Measurements from ENCODE around the gene UNG. TPM values are rescaled to one million over a fixed set of nuclear protein-coding genes. Genes with fewer than 3 reads are reported as not detected.

Gene UNG
- total RNA-seq, 1 experiment from 2014 or later: 188 TPM

- Mint-ChIP-seq H3K4me3 (no peak overlapping the region), H3K36me3 (ENCODE audit: insufficient read depth in 1 of 3, low read depth in 3 of 3) (0 out of 7 replicates have a peak, but pooled peaks cover 0 to 1% (median 0%) of the 10 kb centered on the region in 3 experiments), H3K4me1 (0 out of 4 replicates have a peak, but pooled peaks cover 0 to 3% of the 10 kb centered on the region in 2 experiments), H3K27ac (no peak overlapping the region), H3K9me3 (peaks cover 7 to 14% of the 10 kb centered on the region in 2 experiments), H3K27me3 (ENCODE audit: low read depth) (no peaks in the 10 kb centered on the region; the same call in 1 of the 2 replicates)
- no peak overlapping the region for H2BK12ac ChIP-seq (ENCODE audit: insufficient read length, low read depth, low read length)
- H4K20me1 ChIP-seq (ENCODE audit: control insufficient read depth, insufficient read depth, insufficient read length): no peaks in the 10 kb centered on the region
- H3K27ac ChIP-seq (ENCODE audit: insufficient read length, low read depth, low read length): no peak overlapping the region
- H3T11ph ChIP-seq (ENCODE audit: low read length): no peak overlapping the region
- no peak overlapping the region for H2BK20ac ChIP-seq (ENCODE audit: low read depth, low read length, poor library complexity, severe bottlenecking)
- no peak overlapping the region for H3K56ac ChIP-seq (ENCODE audit: insufficient read length, low read depth, low read length)
- no peak overlapping the region for H2AFZ ChIP-seq (ENCODE audit: low read length)
- no peak overlapping the region for H3K23ac ChIP-seq (ENCODE audit: insufficient read length, low read depth, low read length)
- H3K79me2 ChIP-seq (ENCODE audit: insufficient read depth, low read length): no peaks in the 10 kb centered on the region
- DNase-seq: no peak
- no peak overlapping the region for H4K8ac ChIP-seq (replicated peaks; ENCODE audit: insufficient read length, low read depth, low read length)
- no peak overlapping the region for H4K91ac ChIP-seq (ENCODE audit: insufficient read length, low read depth, low read length)
- H3K4ac ChIP-seq (ENCODE audit: low read depth, low read length): no peak overlapping the region
- no peak for TF ChIP-seq CTCF (conservative IDR thresholded peaks at IDR 0.05)
- H2BK120ac ChIP-seq (ENCODE audit: low read depth, low read length, poor library complexity, severe bottlenecking): no peak overlapping the region
- no peak overlapping the region for H3K14ac ChIP-seq (ENCODE audit: insufficient read depth, low read length)
- H3K79me1 ChIP-seq (ENCODE audit: insufficient read depth, low read depth, low read length, poor library complexity, severe bottlenecking): no peaks in the 10 kb centered on the region
- H3K4me2 ChIP-seq (ENCODE audit: insufficient read depth, insufficient read length, low read length): no peak overlapping the region
- no peak overlapping the region for H2AK5ac ChIP-seq (ENCODE audit: insufficient read length, low read length)
- H3K23me2 ChIP-seq (ENCODE audit: insufficient read length, low read depth, low read length, poor library complexity, severe bottlenecking): no peaks in the 10 kb centered on the region
- H3K9ac ChIP-seq (ENCODE audit: extremely low read depth, insufficient read length, low read length): no peak overlapping the region
- H2BK15ac ChIP-seq (ENCODE audit: low read depth, low read length): no peak overlapping the region
- H4K5ac ChIP-seq (ENCODE audit: insufficient read length, low read depth, low read length): no peak overlapping the region
- H3K4me1 ChIP-seq (ENCODE audit: insufficient read depth, low read length): no peaks in the 10 kb centered on the region
- H2BK5ac ChIP-seq (ENCODE audit: insufficient read length, low read length): no peak overlapping the region
- no CpG with 5 or more reads among the region's 9 CpGs for WGBS (ENCODE audit: extremely low coverage, insufficient read length, low lambda C conversion rate)
- no peaks in the 10 kb centered on the region; the same call in 1 of the 2 replicates for H3K27me3 ChIP-seq (ENCODE audit: insufficient read depth, low read length)
- no peak overlapping the region for H3K18ac ChIP-seq (ENCODE audit: insufficient read length, low read depth, low read length)
- H3K9me3 ChIP-seq (ENCODE audit: control insufficient read depth, low read depth, low read length): no peaks in the 10 kb centered on the region
Observed at GRCh38 chr12:109139360-109139759, 42.0 kb downstream of the UNG start.
